Uterus (tissue), 2 donors: Measurements from ENCODE around the gene TNNC2.
A peak's percentile ranks its signal among the peaks of the same experiment; 100 is the strongest.

Experiments
- POLR2A ChIP-seq, 2 donors: fragments of 450-650 bp; IDR thresholded peaks; one replicate each; pipeline ENCODE4 v1.6.1; 2016; ENCODE audit warnings: antibody characterized with exemption in 2 of 2, mild to moderate bottlenecking in 1 of 2, moderate library complexity in 1 of 2
- TF ChIP-seq, protein P1 (sequence below), 4 experiments: fragments of 200-600 bp in 2 of 4; fragments of 450-650 bp in 2 of 4; sonication (generic) in 2 of 4; IDR thresholded peaks; one replicate each; pipeline ENCODE4 v1.5.1; 2016 to 2019; ENCODE audit warnings: antibody characterized with exemption in 4 of 4, mild to moderate bottlenecking in 2 of 4, moderate library complexity in 1 of 4

DNA sequence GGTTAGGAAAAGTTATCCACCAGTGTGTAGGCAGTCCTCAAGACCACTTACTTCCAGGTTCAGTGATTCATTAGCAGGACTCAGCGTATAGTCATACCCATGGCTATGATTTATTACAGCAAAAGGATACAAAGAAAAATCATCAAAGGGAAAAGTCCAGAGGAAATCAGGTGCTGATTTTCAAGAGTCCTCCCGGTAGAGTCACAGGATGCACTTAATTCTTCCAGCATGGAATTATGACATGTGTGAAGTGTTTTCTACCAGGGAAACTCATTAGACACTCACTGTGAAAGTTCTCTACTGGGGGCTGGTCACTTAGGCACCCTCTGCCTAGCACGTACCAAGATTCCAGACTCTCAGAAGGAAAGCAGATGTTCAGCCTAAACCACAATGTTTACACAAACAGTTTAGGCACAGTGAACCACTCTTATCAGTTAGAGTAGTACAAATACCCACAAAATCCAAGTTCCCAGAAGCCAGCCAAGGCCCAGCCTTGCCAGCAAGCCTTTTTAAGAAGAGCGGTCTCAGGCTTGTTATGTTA lies 45.7 kb downstream of the TNNC2 start:
- TF ChIP-seq, protein P1, sequence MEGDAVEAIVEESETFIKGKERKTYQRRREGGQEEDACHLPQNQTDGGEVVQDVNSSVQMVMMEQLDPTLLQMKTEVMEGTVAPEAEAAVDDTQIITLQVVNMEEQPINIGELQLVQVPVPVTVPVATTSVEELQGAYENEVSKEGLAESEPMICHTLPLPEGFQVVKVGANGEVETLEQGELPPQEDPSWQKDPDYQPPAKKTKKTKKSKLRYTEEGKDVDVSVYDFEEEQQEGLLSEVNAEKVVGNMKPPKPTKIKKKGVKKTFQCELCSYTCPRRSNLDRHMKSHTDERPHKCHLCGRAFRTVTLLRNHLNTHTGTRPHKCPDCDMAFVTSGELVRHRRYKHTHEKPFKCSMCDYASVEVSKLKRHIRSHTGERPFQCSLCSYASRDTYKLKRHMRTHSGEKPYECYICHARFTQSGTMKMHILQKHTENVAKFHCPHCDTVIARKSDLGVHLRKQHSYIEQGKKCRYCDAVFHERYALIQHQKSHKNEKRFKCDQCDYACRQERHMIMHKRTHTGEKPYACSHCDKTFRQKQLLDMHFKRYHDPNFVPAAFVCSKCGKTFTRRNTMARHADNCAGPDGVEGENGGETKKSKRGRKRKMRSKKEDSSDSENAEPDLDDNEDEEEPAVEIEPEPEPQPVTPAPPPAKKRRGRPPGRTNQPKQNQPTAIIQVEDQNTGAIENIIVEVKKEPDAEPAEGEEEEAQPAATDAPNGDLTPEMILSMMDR (IDR thresholded peaks at IDR 0.05) = no peak
- TF ChIP-seq POLR2A (IDR thresholded peaks at IDR 0.05) = peak in 1 of 2 donors; percentile 11
